Mesenchymal stem cell (in vitro differentiated cells and primary cell): Measurements from ENCODE around the gene BCL2L11.

ENCODE experiments used
- DNase-seq: peaks from one replicate; pipeline ENCODE4 v3.0.0-alpha.2; 2013
- H2AFZ ChIP-seq: one replicate; pipeline ENCODE4 v1.6.1; 2013; ENCODE audit warnings: low read depth, mild to moderate bottlenecking, control low read depth, inconsistent platforms, low read length, moderate library complexity
- H2AK5ac ChIP-seq: 2 replicates; pipeline ENCODE4 v1.6.1; 2013; ENCODE audit warnings: low read length, moderate library complexity, mild to moderate bottlenecking, inconsistent platforms; ENCODE audit not compliant: severe bottlenecking
- H2BK120ac ChIP-seq: one replicate; pipeline ENCODE4 v1.6.1; 2013; ENCODE audit warnings: low read depth, mild to moderate bottlenecking, inconsistent platforms, low read length, moderate library complexity
- H2BK12ac ChIP-seq, 2 experiments: one replicate each; pipeline ENCODE4 v1.6.1; 2013; ENCODE audit warnings: inconsistent platforms in 2 of 2, low read length in 2 of 2, mild to moderate bottlenecking in 2 of 2, moderate library complexity in 2 of 2, control low read depth in 1 of 2
- H2BK15ac ChIP-seq: one replicate; pipeline ENCODE4 v1.6.1; 2013; ENCODE audit warnings: mild to moderate bottlenecking, low read depth, inconsistent platforms; ENCODE audit not compliant: poor library complexity, severe bottlenecking
- H2BK5ac ChIP-seq: 2 replicates; pipeline ENCODE4 v1.6.1; 2013; ENCODE audit warnings: low read depth, mild to moderate bottlenecking, low read length, control low read depth, inconsistent platforms; ENCODE audit not compliant: poor library complexity, severe bottlenecking
- H3K14ac ChIP-seq, 2 experiments: one replicate each; pipeline ENCODE4 v1.6.1; 2013; ENCODE audit warnings: inconsistent platforms in 2 of 2, low read length in 2 of 2, control low read depth in 1 of 2, mild to moderate bottlenecking in 1 of 2, moderate library complexity in 1 of 2
- H3K18ac ChIP-seq, 2 experiments: one replicate each; pipeline ENCODE4 v1.6.1; 2013; ENCODE audit warnings: inconsistent platforms in 2 of 2, low read length in 2 of 2, control low read depth in 1 of 2, low read depth in 1 of 2, mild to moderate bottlenecking in 1 of 2
- H3K23ac ChIP-seq, 2 experiments: one replicate each; pipeline ENCODE4 v1.6.1; 2013; ENCODE audit warnings: inconsistent platforms in 2 of 2, low read length in 2 of 2, mild to moderate bottlenecking in 2 of 2, moderate library complexity in 2 of 2, control low read depth in 1 of 2
- H3K27ac ChIP-seq: 2 replicates; pipeline ENCODE4 v1.5.1; 2013; ENCODE audit warnings: mild to moderate bottlenecking, moderate library complexity, low read length, control low read depth, inconsistent platforms; ENCODE audit not compliant: poor library complexity, severe bottlenecking
- H3K27me3 ChIP-seq, 2 experiments: 2 replicates each; pipeline versions ENCODE4 v1.6.1 to v1.7.0; 2013; ENCODE audit warnings: low read length in 2 of 2, mild to moderate bottlenecking in 2 of 2, moderate library complexity in 2 of 2, control low read depth in 1 of 2, inconsistent platforms in 1 of 2; ENCODE audit not compliant: control insufficient read depth in 1 of 2, insufficient read depth in 1 of 2
- H3K36me3 ChIP-seq, 2 experiments: 2 replicates each; pipeline versions ENCODE4 v1.6.1 to v1.7.0; 2013; ENCODE audit warnings: low read length in 2 of 2, control low read depth in 1 of 2, inconsistent platforms in 1 of 2, low read depth in 1 of 2, mild to moderate bottlenecking in 1 of 2; ENCODE audit not compliant: insufficient read depth in 2 of 2, control insufficient read depth in 1 of 2
- H3K4ac ChIP-seq, 2 experiments: one replicate each; pipeline ENCODE4 v1.6.1; 2013; ENCODE audit warnings: inconsistent platforms in 2 of 2, low read length in 2 of 2, mild to moderate bottlenecking in 2 of 2, moderate library complexity in 2 of 2, control low read depth in 1 of 2, low read depth in 1 of 2
- H3K4me1 ChIP-seq: 2 replicates; pipeline ENCODE4 v1.6.1; 2013; ENCODE audit warnings: low read depth, low read length, control low read depth; ENCODE audit not compliant: control insufficient read depth, insufficient read depth
- H3K4me2 ChIP-seq: 2 replicates; pipeline ENCODE4 v1.6.1; 2013; ENCODE audit warnings: low read length, mild to moderate bottlenecking, inconsistent platforms; ENCODE audit not compliant: poor library complexity, severe bottlenecking
- H3K4me3 ChIP-seq, 2 experiments: 2 replicates each; pipeline versions ENCODE4 v1.5.1 to v1.7.0; 2013; ENCODE audit warnings: low read length in 2 of 2, mild to moderate bottlenecking in 2 of 2, control low read depth in 1 of 2, low read depth in 1 of 2; ENCODE audit not compliant: insufficient read depth in 1 of 2
- H3K79me1 ChIP-seq: replicated peaks from 2 replicates; pipeline ENCODE4 v1.6.1; 2013; ENCODE audit warnings: mild to moderate bottlenecking, control low read depth, low read length, inconsistent platforms; ENCODE audit not compliant: poor library complexity, severe bottlenecking
- H3K9ac ChIP-seq: 2 replicates; pipeline ENCODE4 v1.7.0; 2013; ENCODE audit warnings: mild to moderate bottlenecking, low read length, moderate library complexity
- H3K9me3 ChIP-seq: 2 replicates; pipeline ENCODE4 v1.7.0; 2013; ENCODE audit warnings: mild to moderate bottlenecking, low read length; ENCODE audit not compliant: control insufficient read depth
- H4K8ac ChIP-seq: one replicate; pipeline ENCODE4 v1.6.1; 2013; ENCODE audit warnings: inconsistent platforms, mild to moderate bottlenecking, low read length, moderate library complexity
- H4K91ac ChIP-seq: one replicate; pipeline ENCODE4 v1.6.1; 2013; ENCODE audit warnings: mild to moderate bottlenecking, low read length, inconsistent platforms
- WGBS: methylation state at CpG from one replicate; pipeline ENCODE4 v1.1.7; 2013; ENCODE audit warnings: mixed read lengths; 5-methylcytosine and 5-hydroxymethylcytosine counted together

BCL2L11 gene

GRCh38 chr2:111167076-111167862 is 46.6 kb downstream of the BCL2L11 start:
- no peak for DNase-seq
- Histone ChIP-seq H3K4me2 (no peak overlapping the region), H3K27ac (no peak overlapping the region), H3K9me3 (no peaks in the 10 kb centered on the region), H3K14ac (no peak overlapping the region), H2BK5ac (no peak overlapping the region), H3K9ac (no peak overlapping the region), H4K91ac (no peak overlapping the region), H3K4me1 (peaks cover 24% of the 10 kb centered on the region), H3K23ac (no peak overlapping the region), H4K8ac (no peak overlapping the region), H2BK15ac (no peak overlapping the region), H2AK5ac (no peak overlapping the region), H3K18ac (peak overlapping the region in 1 of 2 experiments; percentile 16), H3K36me3 (peaks cover 0 to 17% of the 10 kb centered on the region in 2 experiments), H3K4me3 (no peak overlapping the region), H2BK120ac (no peak overlapping the region), H3K27me3 (no peaks in the 10 kb centered on the region), H3K79me1 (peaks cover 16% of the 10 kb centered on the region), H3K4ac (no peak overlapping the region), H2AFZ (no peak overlapping the region), H2BK12ac (peak overlapping the region in 1 of 2 experiments; percentile 68)
- 97% methylated on average over 7 of the region's 9 CpGs for WGBS

- Histone ChIP-seq H3K4me1 (peaks cover 22% of the 10 kb centered on the region), H3K23ac (no peak overlapping the region), H3K27ac (no peak overlapping the region), H4K8ac (no peak overlapping the region), H3K14ac (no peak overlapping the region), H2BK120ac (no peak overlapping the region), H3K4me3 (no peak overlapping the region), H3K27me3 (no peaks in the 10 kb centered on the region), H2AFZ (no peak overlapping the region), H2AK5ac (no peak overlapping the region), H3K4me2 (no peak overlapping the region), H4K91ac (no peak overlapping the region), H2BK15ac (no peak overlapping the region), H3K79me1 (peaks cover 13% of the 10 kb centered on the region), H3K9me3 (no peaks in the 10 kb centered on the region), H3K36me3 (peaks cover 0 to 16% of the 10 kb centered on the region in 2 experiments), H3K4ac (no peak overlapping the region), H3K9ac (no peak overlapping the region), H3K18ac (peak overlapping the region; percentile 16 to 28), H2BK12ac (peak overlapping the region in 1 of 2 experiments; percentile 68), H2BK5ac (no peak overlapping the region)
- WGBS: 88% methylated on average over 4 of the region's 4 CpGs
- DNase-seq: no peak
Observed at GRCh38 chr2:111167863-111168162, 47.1 kb downstream of the BCL2L11 start.

- peaks cover 9% of the 10 kb centered on the region for H3K79me1 ChIP-seq
- no peak overlapping the region for H4K8ac ChIP-seq
- H3K4ac ChIP-seq: no peak overlapping the region
- no peak overlapping the region for H3K14ac ChIP-seq
- H4K91ac ChIP-seq: no peak overlapping the region
- H3K4me2 ChIP-seq: no peak overlapping the region
- H2BK12ac ChIP-seq: no peak overlapping the region
- H3K4me1 ChIP-seq: peaks cover 16% of the 10 kb centered on the region
- no peak overlapping the region for H3K23ac ChIP-seq
- no peaks in the 10 kb centered on the region for H3K27me3 ChIP-seq
- WGBS: 44% methylated on average over 6 of the region's 9 CpGs
- no peak overlapping the region for H3K27ac ChIP-seq
- H3K9ac ChIP-seq: peak overlapping the region; percentile 13
- no peak overlapping the region for H2BK120ac ChIP-seq
- H3K4me3 ChIP-seq: no peak overlapping the region
- H3K18ac ChIP-seq: no peak overlapping the region
- H2AK5ac ChIP-seq: peak overlapping the region; percentile 65
- no peak overlapping the region for H2BK15ac ChIP-seq
- no peak overlapping the region for H2BK5ac ChIP-seq
- no peak overlapping the region for H2AFZ ChIP-seq
- H3K36me3 ChIP-seq: peaks cover 0 to 14% of the 10 kb centered on the region in 2 experiments
- peak; percentile 68 for DNase-seq
- H3K9me3 ChIP-seq: no peaks in the 10 kb centered on the region
Observed at GRCh38 chr2:111168528-111169239, 48.0 kb downstream of the BCL2L11 start.

- H3K27ac ChIP-seq: no peak overlapping the region
- no peak overlapping the region for H3K4ac ChIP-seq
- no peak overlapping the region for H3K4me2 ChIP-seq
- H3K27me3 ChIP-seq: no peaks in the 10 kb centered on the region
- H3K79me1 ChIP-seq: peaks cover 7% of the 10 kb centered on the region
- 85% methylated on average over 2 of the region's 2 CpGs for WGBS
- no peak overlapping the region for H2AFZ ChIP-seq
- no peak overlapping the region for H3K14ac ChIP-seq
- no peak overlapping the region for H3K4me3 ChIP-seq
- no peak overlapping the region for H2AK5ac ChIP-seq
- DNase-seq: no peak
- no peak overlapping the region for H2BK120ac ChIP-seq
- no peak overlapping the region for H3K9ac ChIP-seq
- H4K8ac ChIP-seq: no peak overlapping the region
- no peak overlapping the region for H2BK15ac ChIP-seq
- H3K36me3 ChIP-seq: peaks cover 0 to 11% of the 10 kb centered on the region in 2 experiments
- H3K18ac ChIP-seq: no peak overlapping the region
- H3K9me3 ChIP-seq: no peaks in the 10 kb centered on the region
- peaks cover 16% of the 10 kb centered on the region for H3K4me1 ChIP-seq
- H2BK5ac ChIP-seq: no peak overlapping the region
- no peak overlapping the region for H2BK12ac ChIP-seq
- H4K91ac ChIP-seq: no peak overlapping the region
- H3K23ac ChIP-seq: no peak overlapping the region
Observed at GRCh38 chr2:111169268-111169667, 48.6 kb downstream of the BCL2L11 start.
